Measurements from ENCODE around the gene SPHK2.
"Not testable (repeated sequence)": the region's sequence is repeated elsewhere in the genome, so short reads cannot be mapped to it uniquely, and the experiment has no call there.

The SPHK2 gene

DNA sequence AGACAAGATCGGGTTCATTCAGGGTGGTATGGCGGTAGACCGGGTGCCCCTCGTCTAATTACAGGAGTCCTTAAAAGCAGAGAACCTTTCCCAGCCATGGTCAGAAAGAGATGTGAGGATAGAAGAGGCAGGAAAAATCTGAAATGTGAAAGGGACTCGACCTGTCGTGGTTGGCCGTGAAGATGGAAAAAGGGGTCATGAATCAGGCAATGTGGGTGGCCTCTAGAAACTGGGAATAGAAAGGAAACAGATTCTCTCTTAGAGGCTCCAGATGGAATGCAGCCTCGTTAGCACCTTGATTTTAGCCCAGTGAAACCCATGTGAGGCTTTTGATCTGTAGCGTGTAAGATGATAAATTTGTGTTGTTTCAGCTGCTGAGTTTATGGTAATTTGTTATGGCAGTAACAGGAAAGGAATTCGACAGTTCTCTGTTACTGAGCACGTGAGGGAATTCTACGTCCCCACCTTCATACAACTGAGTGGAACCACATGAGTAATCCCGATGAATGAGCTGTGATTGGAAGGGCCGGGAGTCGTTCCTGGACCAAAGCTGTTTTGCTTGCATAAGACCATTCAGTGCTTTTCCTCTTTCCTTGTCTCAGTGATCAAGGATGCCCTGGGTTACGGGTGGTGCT, 37.7 kb downstream of the SPHK2 start:
- no peak overlapping the region for H2AK5ac ChIP-seq (ENCODE audit: low read length)
- no peaks in the 10 kb centered on the region for H3K27me3 ChIP-seq (ENCODE audit: insufficient read depth, low read length)
- H4K12ac ChIP-seq (ENCODE audit: low read depth, low read length): no peak overlapping the region
- no peak overlapping the region for H3K4me3 ChIP-seq (ENCODE audit: low read depth, low read length)
- H2AFZ ChIP-seq (ENCODE audit: insufficient read depth, low read length, poor library complexity): no peak overlapping the region
- no peak overlapping the region for H3K27ac ChIP-seq (ENCODE audit: low read depth, low read length)
- no peaks in the 10 kb centered on the region for H3K79me2 ChIP-seq (ENCODE audit: control insufficient read depth, insufficient read depth, low read length, poor library complexity)
- no CpG with 5 or more reads among the region's 16 CpGs for WGBS (ENCODE audit: extremely low coverage, insufficient coverage, insufficient read length)
- no peak overlapping the region for H3K4me2 ChIP-seq (ENCODE audit: low read length)
- no peak overlapping the region for H4K8ac ChIP-seq (ENCODE audit: low read depth, low read length)
- H2BK12ac ChIP-seq (ENCODE audit: low read length): no peak overlapping the region
- peak in 1 of 2 donors; percentile 26 for DNase-seq
- H3K9me3 ChIP-seq (ENCODE audit: insufficient read depth, low read depth, low read length): no peaks in the 10 kb centered on the region
- no peak overlapping the region for H3K18ac ChIP-seq (ENCODE audit: low read length)
- H3K36me3 ChIP-seq (ENCODE audit: control insufficient read depth in 1 of 2, insufficient read depth in 2 of 2, low read length in 2 of 2): no peaks in the 10 kb centered on the region
- no peaks in the 10 kb centered on the region for H3K79me1 ChIP-seq (ENCODE audit: low read length)
- no peak overlapping the region for H2BK5ac ChIP-seq (ENCODE audit: low read depth, low read length, poor library complexity)
- H3K9ac ChIP-seq (ENCODE audit: low read length): no peak overlapping the region
- no peaks in the 10 kb centered on the region for H3K4me1 ChIP-seq (ENCODE audit: control insufficient read depth in 1 of 2, insufficient read depth in 2 of 2, low read length in 2 of 2)
- H3K14ac ChIP-seq (ENCODE audit: low read length): no peak overlapping the region
- H2BK120ac ChIP-seq (ENCODE audit: insufficient read depth, low read length, poor library complexity): no peak overlapping the region
- H3K23ac ChIP-seq (ENCODE audit: low read length): no peak overlapping the region
- no peak overlapping the region for H4K91ac ChIP-seq (ENCODE audit: low read depth, low read length)
- H3K4ac ChIP-seq (ENCODE audit: low read depth, low read length): no peak overlapping the region

- H3K79me1 ChIP-seq (ENCODE audit: low read length); H4K91ac ChIP-seq (ENCODE audit: low read depth, low read length); H3K9ac ChIP-seq (ENCODE audit: low read length); H3K23ac ChIP-seq (ENCODE audit: low read length); H3K4me2 ChIP-seq (ENCODE audit: low read length); H3K4me1 ChIP-seq (ENCODE audit: control insufficient read depth in 1 of 2, insufficient read depth in 2 of 2, low read length in 2 of 2); H3K27ac ChIP-seq (ENCODE audit: low read depth, low read length); H3K36me3 ChIP-seq (ENCODE audit: control insufficient read depth in 1 of 2, insufficient read depth in 2 of 2, low read length in 2 of 2); H3K79me2 ChIP-seq (ENCODE audit: control insufficient read depth, insufficient read depth, low read length, poor library complexity); H3K14ac ChIP-seq (ENCODE audit: low read length); H3K9me3 ChIP-seq (ENCODE audit: insufficient read depth, low read depth, low read length); H2AK5ac ChIP-seq (ENCODE audit: low read length); H4K8ac ChIP-seq (ENCODE audit: low read depth, low read length); H4K12ac ChIP-seq (ENCODE audit: low read depth, low read length); H3K27me3 ChIP-seq (ENCODE audit: insufficient read depth, low read length); H3K4ac ChIP-seq (ENCODE audit: low read depth, low read length); H2BK12ac ChIP-seq (ENCODE audit: low read length); H2AFZ ChIP-seq (ENCODE audit: insufficient read depth, low read length, poor library complexity); H2BK120ac ChIP-seq (ENCODE audit: insufficient read depth, low read length, poor library complexity); DNase-seq; H2BK5ac ChIP-seq (ENCODE audit: low read depth, low read length, poor library complexity); H3K4me3 ChIP-seq (ENCODE audit: low read depth, low read length); H3K18ac ChIP-seq (ENCODE audit: low read length): not testable (repeated sequence)
- WGBS (ENCODE audit: extremely low coverage, insufficient coverage, insufficient read length): no CpG with 5 or more reads among the region's 5 CpGs
Observed at GRCh38 chr19:48657828-48658227, 38.5 kb downstream of the SPHK2 start.

DNA sequence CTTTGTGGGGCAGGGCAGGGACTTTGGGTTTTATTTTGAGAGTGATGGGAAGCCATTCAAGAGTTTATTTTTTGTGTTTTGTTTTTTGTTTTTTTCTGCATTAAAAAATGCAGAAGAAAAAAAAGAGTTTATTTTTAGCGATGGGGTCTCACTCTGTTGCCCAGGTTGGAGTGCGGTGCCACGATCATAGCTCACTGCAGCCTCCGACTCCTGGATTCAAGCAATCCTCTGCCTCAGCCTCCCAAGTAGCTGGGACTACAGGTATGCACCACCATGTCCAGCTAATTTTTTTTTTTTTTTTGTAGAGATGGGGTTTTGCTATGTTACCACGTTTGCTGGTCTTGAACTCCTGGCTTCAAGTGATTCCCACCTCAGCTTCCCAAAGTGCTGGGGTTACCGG, 39.2 kb downstream of the SPHK2 start:
- no peaks in the 10 kb centered on the region for H3K36me3 ChIP-seq (ENCODE audit: control insufficient read depth in 1 of 2, insufficient read depth in 2 of 2, low read length in 2 of 2)
- no peak overlapping the region for H3K18ac ChIP-seq (ENCODE audit: low read length)
- H2AFZ ChIP-seq (ENCODE audit: insufficient read depth, low read length, poor library complexity): no peak overlapping the region
- H2AK5ac ChIP-seq (ENCODE audit: low read length): no peak overlapping the region
- no peak for DNase-seq
- H3K14ac ChIP-seq (ENCODE audit: low read length): no peak overlapping the region
- H3K9me3 ChIP-seq (ENCODE audit: insufficient read depth, low read depth, low read length): no peaks in the 10 kb centered on the region
- H3K27ac ChIP-seq (ENCODE audit: low read depth, low read length): no peak overlapping the region
- no peak overlapping the region for H4K91ac ChIP-seq (ENCODE audit: low read depth, low read length)
- H3K23ac ChIP-seq (ENCODE audit: low read length): no peak overlapping the region
- H3K4me2 ChIP-seq (ENCODE audit: low read length): no peak overlapping the region
- H4K8ac ChIP-seq (ENCODE audit: low read depth, low read length): no peak overlapping the region
- no peak overlapping the region for H4K12ac ChIP-seq (ENCODE audit: low read depth, low read length)
- H2BK12ac ChIP-seq (ENCODE audit: low read length): no peak overlapping the region
- H3K79me1 ChIP-seq (ENCODE audit: low read length): no peaks in the 10 kb centered on the region
- H2BK120ac ChIP-seq (ENCODE audit: insufficient read depth, low read length, poor library complexity): no peak overlapping the region
- H3K4ac ChIP-seq (ENCODE audit: low read depth, low read length): no peak overlapping the region
- H3K9ac ChIP-seq (ENCODE audit: low read length): no peak overlapping the region
- H2BK5ac ChIP-seq (ENCODE audit: low read depth, low read length, poor library complexity): no peak overlapping the region
- no peaks in the 10 kb centered on the region for H3K27me3 ChIP-seq (ENCODE audit: insufficient read depth, low read length)
- H3K79me2 ChIP-seq (ENCODE audit: control insufficient read depth, insufficient read depth, low read length, poor library complexity): no peaks in the 10 kb centered on the region
- no CpG with 5 or more reads among the region's 6 CpGs for WGBS (ENCODE audit: extremely low coverage, insufficient coverage, insufficient read length)
- no peak overlapping the region for H3K4me3 ChIP-seq (ENCODE audit: low read depth, low read length)
- H3K4me1 ChIP-seq (ENCODE audit: control insufficient read depth in 1 of 2, insufficient read depth in 2 of 2, low read length in 2 of 2): no peaks in the 10 kb centered on the region

- Histone ChIP-seq H3K4ac (ENCODE audit: low read depth, low read length) (no peak overlapping the region), H3K27ac (ENCODE audit: low read depth, low read length) (no peak overlapping the region), H3K79me2 (ENCODE audit: control insufficient read depth, insufficient read depth, low read length, poor library complexity) (no peaks in the 10 kb centered on the region), H3K9me3 (ENCODE audit: insufficient read depth, low read depth, low read length) (no peaks in the 10 kb centered on the region), H3K4me1 (ENCODE audit: control insufficient read depth in 1 of 2, insufficient read depth in 2 of 2, low read length in 2 of 2) (no peaks in the 10 kb centered on the region), H3K79me1 (ENCODE audit: low read length) (no peaks in the 10 kb centered on the region), H3K23ac (ENCODE audit: low read length) (no peak overlapping the region), H2AK5ac (ENCODE audit: low read length) (no peak overlapping the region), H4K91ac (ENCODE audit: low read depth, low read length) (no peak overlapping the region), H3K4me2 (ENCODE audit: low read length) (no peak overlapping the region), H3K36me3 (ENCODE audit: control insufficient read depth in 1 of 2, insufficient read depth in 2 of 2, low read length in 2 of 2) (no peaks in the 10 kb centered on the region), H3K4me3 (ENCODE audit: low read depth, low read length) (no peak overlapping the region), H2BK5ac (ENCODE audit: low read depth, low read length, poor library complexity) (no peak overlapping the region), H2AFZ (ENCODE audit: insufficient read depth, low read length, poor library complexity) (no peak overlapping the region), H4K8ac (ENCODE audit: low read depth, low read length) (no peak overlapping the region), H3K14ac (ENCODE audit: low read length) (no peak overlapping the region), H2BK12ac (ENCODE audit: low read length) (no peak overlapping the region), H3K9ac (ENCODE audit: low read length) (no peak overlapping the region), H3K18ac (ENCODE audit: low read length) (no peak overlapping the region), H3K27me3 (ENCODE audit: insufficient read depth, low read length) (no peaks in the 10 kb centered on the region), H2BK120ac (ENCODE audit: insufficient read depth, low read length, poor library complexity) (no peak overlapping the region), H4K12ac (ENCODE audit: low read depth, low read length) (no peak overlapping the region)
- no CpG with 5 or more reads among the region's 5 CpGs for WGBS (ENCODE audit: extremely low coverage, insufficient coverage, insufficient read length)
- DNase-seq: peak in 1 of 2 donors; percentile 19
Observed at GRCh38 chr19:48659768-48660167, 40.5 kb downstream of the SPHK2 start.
